HT1080 (cell line): Measurements from ENCODE around the gene DPP9. TPM values are rescaled to one million over a fixed set of nuclear protein-coding genes. Genes with fewer than 3 reads are reported as not detected.
"Not testable (repeated sequence)": the region's sequence is repeated elsewhere in the genome, so short reads cannot be mapped to it uniquely, and the experiment has no call there.

Source experiments
- DNase-seq: peaks from one replicate; pipeline ENCODE4 v3.0.0-alpha.2; 2015; ENCODE audit warnings: low read depth
- polyA plus RNA-seq, 2 experiments: library from polyadenylated mRNA; depleted of rRNA; stranded (reverse); fragments of >200 nt; gene quantifications; 2 replicates each; pipeline ENCODE4 v1.2.3, GENCODE V29; 2015
- total RNA-seq: library from RNA; depleted of rRNA; stranded (reverse); fragments of >200 nt; shearing (Covaris generic); gene quantifications from 2 replicates; pipeline ENCODE4 v1.2.3, GENCODE V29; 2014; rRNA removed

The DPP9 gene
- total RNA-seq, result 36.1 and 53.1 TPM in 2 replicates
- 85.1 and 107 TPM in 2 replicates for polyA plus RNA-seq (2015; cell fraction: cytosol; rRNA removed)
- 106 and 112 TPM in 2 replicates for polyA plus RNA-seq (2015; cell fraction: nucleus; rRNA removed)

- peak; percentile 94 for DNase-seq
Observed at GRCh38 chr19:4723595-4724514, at the start of gene DPP9. DPP9 (minus strand) TSS chr19:4723842; CDS start chr19:4719906, 3,936 bp downstream.

- DNase-seq, result no peak
Observed at GRCh38 chr19:4773047-4773640, 49.5 kb upstream of the DPP9 start.

- DNase-seq, result no peak
Observed at GRCh38 chr19:4772566-4772965, 48.9 kb upstream of the DPP9 start.

GRCh38 chr19:4768934-4769777 lies 45.5 kb upstream of the DPP9 start:
- peak; percentile 28 for DNase-seq

GRCh38 chr19:4764393-4764660 lies 40.7 kb upstream of the DPP9 start:
- DNase-seq, result no peak

GRCh38 chr19:4763021-4763420 lies 39.4 kb upstream of the DPP9 start:
- DNase-seq, result no peak

GRCh38 chr19:4760285-4760650 lies 36.6 kb upstream of the DPP9 start:
- DNase-seq, result no peak

GRCh38 chr19:4759388-4760284 lies 36.0 kb upstream of the DPP9 start:
- peak; percentile 50 for DNase-seq

GRCh38 chr19:4758659-4759058 lies 35.0 kb upstream of the DPP9 start:
- DNase-seq, result no peak

GRCh38 chr19:4758082-4758481 lies 34.4 kb upstream of the DPP9 start:
- DNase-seq, result no peak

GRCh38 chr19:4755459-4755858 lies 31.8 kb upstream of the DPP9 start:
- no peak for DNase-seq

- no peak for DNase-seq
Observed at GRCh38 chr19:4754248-4754647, 30.6 kb upstream of the DPP9 start.

GRCh38 chr19:4749870-4750590 lies 26.4 kb upstream of the DPP9 start:
- no peak for DNase-seq

GRCh38 chr19:4748589-4748988 lies 24.9 kb upstream of the DPP9 start:
- no peak for DNase-seq

- no peak for DNase-seq
Observed at GRCh38 chr19:4748185-4748584, 24.5 kb upstream of the DPP9 start.

GRCh38 chr19:4745986-4746385 lies 22.3 kb upstream of the DPP9 start:
- DNase-seq, result no peak

- DNase-seq, result not testable (repeated sequence)
Observed at GRCh38 chr19:4745175-4745574, 21.5 kb upstream of the DPP9 start.

GRCh38 chr19:4744451-4745174 lies 21.0 kb upstream of the DPP9 start:
- peak; percentile 59 for DNase-seq
